Neural progenitor cell (in vitro differentiated cells): ENCODE measurements around the gene CDH23.

Experiments
- EZH2 ChIP-seq: fragments of 200-600 bp; sonication (generic); IDR thresholded peaks from 2 replicates; pipeline ENCODE4 v1.6.1; 2017; ENCODE audit warnings: antibody characterized with exemption, mild to moderate bottlenecking, moderate library complexity
- TF ChIP-seq, protein P1 (sequence below): fragments of 200-600 bp; sonication (generic); IDR thresholded peaks from 2 replicates; pipeline ENCODE4 v1.5.1; 2017; ENCODE audit warnings: antibody characterized with exemption, mild to moderate bottlenecking

DNA sequence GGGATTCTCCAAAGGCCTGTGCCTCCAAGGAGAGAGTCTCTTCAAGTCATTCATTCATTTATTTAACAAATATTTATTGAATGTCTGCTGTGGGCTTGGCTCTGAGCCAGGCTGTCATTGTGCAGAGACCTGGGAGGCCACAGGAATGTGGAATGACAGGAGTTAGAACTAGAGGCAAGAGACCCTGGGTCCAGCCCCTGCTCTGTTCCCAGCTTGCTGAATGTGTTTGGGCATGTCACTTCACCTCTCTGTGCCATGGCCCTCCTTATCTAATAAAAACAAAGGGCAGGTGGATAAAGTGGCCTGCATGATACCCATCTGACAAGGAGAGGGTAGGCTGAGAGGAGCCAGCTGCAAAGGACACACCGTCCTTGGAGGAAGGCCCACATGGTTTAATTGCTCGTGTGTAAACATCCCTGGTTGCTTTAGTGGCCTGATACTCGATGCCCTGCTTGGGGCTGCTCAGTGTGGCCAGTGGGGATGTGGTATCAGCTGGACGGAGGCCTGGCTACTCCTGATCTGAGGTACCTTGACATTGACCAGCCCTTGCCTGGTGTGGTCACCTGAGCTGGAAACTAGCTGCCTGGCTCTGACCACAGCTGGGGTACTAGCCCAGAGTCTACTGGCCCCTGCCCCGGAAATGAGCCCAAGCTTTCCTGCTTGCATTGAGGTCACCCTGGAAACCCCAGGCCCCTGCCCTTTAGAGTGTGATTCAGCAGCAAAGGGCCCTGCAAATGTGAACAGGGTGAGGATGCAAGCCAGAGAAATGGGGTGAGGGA, 116.2 kb downstream of the CDH23 start:
- TF ChIP-seq, protein P1, sequence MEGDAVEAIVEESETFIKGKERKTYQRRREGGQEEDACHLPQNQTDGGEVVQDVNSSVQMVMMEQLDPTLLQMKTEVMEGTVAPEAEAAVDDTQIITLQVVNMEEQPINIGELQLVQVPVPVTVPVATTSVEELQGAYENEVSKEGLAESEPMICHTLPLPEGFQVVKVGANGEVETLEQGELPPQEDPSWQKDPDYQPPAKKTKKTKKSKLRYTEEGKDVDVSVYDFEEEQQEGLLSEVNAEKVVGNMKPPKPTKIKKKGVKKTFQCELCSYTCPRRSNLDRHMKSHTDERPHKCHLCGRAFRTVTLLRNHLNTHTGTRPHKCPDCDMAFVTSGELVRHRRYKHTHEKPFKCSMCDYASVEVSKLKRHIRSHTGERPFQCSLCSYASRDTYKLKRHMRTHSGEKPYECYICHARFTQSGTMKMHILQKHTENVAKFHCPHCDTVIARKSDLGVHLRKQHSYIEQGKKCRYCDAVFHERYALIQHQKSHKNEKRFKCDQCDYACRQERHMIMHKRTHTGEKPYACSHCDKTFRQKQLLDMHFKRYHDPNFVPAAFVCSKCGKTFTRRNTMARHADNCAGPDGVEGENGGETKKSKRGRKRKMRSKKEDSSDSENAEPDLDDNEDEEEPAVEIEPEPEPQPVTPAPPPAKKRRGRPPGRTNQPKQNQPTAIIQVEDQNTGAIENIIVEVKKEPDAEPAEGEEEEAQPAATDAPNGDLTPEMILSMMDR, result no peak
- TF ChIP-seq EZH2, result no peak
